GM06990 (cell line): ENCODE data around the gene DENND5B.

Experiments used
- DNase-seq: peaks from one replicate; pipeline ENCODE4 v3.0.0-alpha.2; 2011; ENCODE audit not compliant: insufficient read length; ENCODE audit errors: extremely low read depth
- H3K27me3 ChIP-seq: replicated peaks from 2 replicates; pipeline ENCODE4 v1.6.0; 2011; ENCODE audit warnings: low read length; ENCODE audit not compliant: control insufficient read depth, insufficient read depth
- H3K36me3 ChIP-seq: 2 replicates; pipeline ENCODE4 v1.5.1; 2011; ENCODE audit warnings: low read length; ENCODE audit not compliant: control insufficient read depth, insufficient read depth
- H3K4me3 ChIP-seq: replicated peaks from 2 replicates; pipeline ENCODE4 v1.5.1; 2011; ENCODE audit warnings: low read depth, mild to moderate bottlenecking, control low read depth, low read length
- TF ChIP-seq, protein P1 (sequence below): IDR thresholded peaks from 2 replicates; pipeline ENCODE4 v1.5.1; 2011; ENCODE audit warnings: low read length, control low read depth, mild to moderate bottlenecking, inconsistent platforms; ENCODE audit not compliant: insufficient read depth, poor library complexity, severe bottlenecking

DENND5B gene

DNA sequence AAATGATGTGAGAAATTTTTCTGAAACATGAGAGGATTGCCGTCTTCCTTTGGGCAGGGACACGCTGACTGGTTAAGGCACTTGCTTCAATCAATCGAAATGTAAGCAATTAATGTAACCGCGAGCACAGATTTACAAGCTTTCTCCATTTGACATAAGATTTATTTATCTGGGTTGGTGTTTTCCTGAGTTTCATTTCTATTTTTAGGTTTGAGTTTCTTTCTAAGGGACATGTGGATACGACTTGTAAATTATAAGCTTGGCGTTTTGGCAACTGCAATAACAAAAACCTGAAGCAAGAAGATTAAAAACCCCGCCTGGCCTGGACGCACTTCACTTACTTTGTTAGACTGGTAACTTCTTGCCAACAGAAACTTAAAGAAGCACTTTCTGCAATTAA, 244.7 kb downstream of the DENND5B start:
- no peak overlapping the region for H3K4me3 ChIP-seq
- no peaks in the 10 kb centered on the region for H3K27me3 ChIP-seq
- H3K36me3 ChIP-seq, result no peaks in the 10 kb centered on the region
- DNase-seq, result no peak
- TF ChIP-seq, protein P1, sequence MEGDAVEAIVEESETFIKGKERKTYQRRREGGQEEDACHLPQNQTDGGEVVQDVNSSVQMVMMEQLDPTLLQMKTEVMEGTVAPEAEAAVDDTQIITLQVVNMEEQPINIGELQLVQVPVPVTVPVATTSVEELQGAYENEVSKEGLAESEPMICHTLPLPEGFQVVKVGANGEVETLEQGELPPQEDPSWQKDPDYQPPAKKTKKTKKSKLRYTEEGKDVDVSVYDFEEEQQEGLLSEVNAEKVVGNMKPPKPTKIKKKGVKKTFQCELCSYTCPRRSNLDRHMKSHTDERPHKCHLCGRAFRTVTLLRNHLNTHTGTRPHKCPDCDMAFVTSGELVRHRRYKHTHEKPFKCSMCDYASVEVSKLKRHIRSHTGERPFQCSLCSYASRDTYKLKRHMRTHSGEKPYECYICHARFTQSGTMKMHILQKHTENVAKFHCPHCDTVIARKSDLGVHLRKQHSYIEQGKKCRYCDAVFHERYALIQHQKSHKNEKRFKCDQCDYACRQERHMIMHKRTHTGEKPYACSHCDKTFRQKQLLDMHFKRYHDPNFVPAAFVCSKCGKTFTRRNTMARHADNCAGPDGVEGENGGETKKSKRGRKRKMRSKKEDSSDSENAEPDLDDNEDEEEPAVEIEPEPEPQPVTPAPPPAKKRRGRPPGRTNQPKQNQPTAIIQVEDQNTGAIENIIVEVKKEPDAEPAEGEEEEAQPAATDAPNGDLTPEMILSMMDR, result no peak

DNA sequence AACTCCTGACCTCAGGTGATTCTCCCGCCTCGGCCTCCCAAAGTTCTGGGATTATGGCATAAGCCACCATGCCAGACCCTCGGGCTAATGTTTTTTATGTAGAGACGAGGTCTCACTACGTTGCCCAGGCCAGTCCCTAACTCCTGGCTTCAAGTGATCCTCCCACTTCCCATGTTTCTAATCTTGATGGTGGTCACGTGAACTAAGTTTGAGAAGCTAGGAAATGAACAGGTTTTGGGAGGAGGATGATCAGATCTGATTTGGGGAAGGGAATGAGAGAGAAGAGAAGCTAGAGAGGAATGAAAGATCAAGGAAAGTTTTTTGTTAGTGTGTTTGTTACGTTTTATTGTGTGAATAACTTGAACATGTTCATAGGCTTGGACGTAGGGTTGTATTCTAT, 247.8 kb downstream of the DENND5B start:
- Histone ChIP-seq H3K4me3 (no peak overlapping the region), H3K27me3 (no peaks in the 10 kb centered on the region), H3K36me3 (no peaks in the 10 kb centered on the region)
- TF ChIP-seq, protein P1, result no peak
- no peak for DNase-seq

DNA sequence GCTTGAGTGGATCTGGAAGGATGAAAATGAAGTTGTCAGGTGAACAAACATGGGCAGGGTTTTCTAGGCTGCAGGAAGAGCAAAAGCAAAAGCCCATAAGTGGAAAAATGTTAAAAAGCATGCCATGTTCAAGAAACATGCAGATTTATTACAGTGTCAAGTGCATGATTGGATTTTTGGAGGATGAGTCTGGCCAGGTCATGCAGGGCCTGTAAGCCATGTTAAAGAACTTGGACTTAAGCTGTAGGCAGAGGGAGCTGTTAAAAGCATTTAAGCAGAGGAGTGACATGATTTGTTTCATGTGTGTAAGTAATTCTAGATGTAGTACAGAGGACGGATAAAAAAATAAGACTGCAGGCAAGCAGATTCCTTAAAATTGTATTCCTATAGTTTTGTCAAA, 248.7 kb downstream of the DENND5B start:
- Histone ChIP-seq H3K36me3 (no peaks in the 10 kb centered on the region), H3K4me3 (no peak overlapping the region), H3K27me3 (no peaks in the 10 kb centered on the region)
- TF ChIP-seq, protein P1, result no peak
- DNase-seq, result no peak

DNA sequence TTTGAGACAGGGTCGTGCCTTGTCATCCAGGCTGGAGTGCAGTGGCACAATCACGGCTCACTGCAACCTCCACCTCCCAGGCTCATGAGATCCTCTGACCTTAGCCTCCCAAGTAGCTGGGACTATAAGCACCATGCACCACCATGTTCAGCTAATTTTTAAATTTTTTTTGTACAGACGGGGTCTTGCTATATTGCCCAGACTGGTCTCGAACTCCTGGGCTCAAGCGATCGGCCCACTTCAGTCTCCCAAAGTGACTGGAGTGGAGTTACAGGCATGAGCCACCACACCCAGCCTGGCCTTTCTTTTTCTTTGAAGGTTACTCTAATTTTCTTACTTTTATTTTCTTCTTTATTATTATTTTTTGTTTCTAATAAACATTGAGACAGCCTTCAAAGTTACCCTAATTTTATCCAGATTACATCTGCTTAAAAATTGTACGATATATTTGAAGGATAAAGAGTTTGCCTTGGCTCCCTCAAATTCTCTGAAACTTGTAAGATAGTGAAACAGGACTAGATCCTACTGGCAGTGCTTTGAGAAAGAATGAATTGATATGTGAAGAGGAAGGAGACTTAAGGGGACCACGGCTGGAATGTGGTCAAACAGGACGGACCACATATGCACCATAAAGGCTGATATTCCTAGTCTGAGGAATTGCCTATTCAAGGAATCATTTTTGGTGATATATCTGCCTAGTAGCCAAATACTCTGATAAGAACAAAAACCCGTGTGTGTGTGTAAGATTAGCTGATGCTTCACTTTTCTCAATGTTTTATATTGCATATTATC, 250.9 kb downstream of the DENND5B start:
- no peaks in the 10 kb centered on the region for H3K27me3 ChIP-seq
- TF ChIP-seq, protein P1, result no peak
- H3K36me3 ChIP-seq, result no peaks in the 10 kb centered on the region
- no peak for DNase-seq
- no peak overlapping the region for H3K4me3 ChIP-seq

DNA sequence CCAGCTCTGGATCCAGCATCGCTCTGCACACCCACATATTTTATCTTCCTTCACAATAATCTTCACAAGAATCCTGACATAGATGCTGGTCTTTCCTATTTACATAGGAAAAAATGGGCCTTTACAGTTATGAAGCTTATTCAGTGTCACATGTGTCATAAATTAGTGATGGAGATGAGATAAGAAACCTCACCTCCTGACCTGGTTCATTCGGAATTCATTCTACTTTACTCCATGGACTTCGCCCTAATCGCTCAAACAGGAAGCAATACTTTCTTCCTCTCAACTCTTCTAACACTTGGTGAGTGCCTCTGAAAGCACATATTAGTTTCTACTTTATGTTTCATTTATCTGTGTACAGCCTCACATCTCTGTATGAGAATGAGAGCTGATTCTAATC, 253.0 kb downstream of the DENND5B start:
- Histone ChIP-seq H3K36me3 (no peaks in the 10 kb centered on the region), H3K4me3 (no peak overlapping the region), H3K27me3 (no peaks in the 10 kb centered on the region)
- no peak for DNase-seq
- TF ChIP-seq, protein P1, result no peak
